OCI-LY7 (cell line): ENCODE measurements around the gene ZBED1. TPM values are rescaled to one million over a fixed set of nuclear protein-coding genes. Genes with fewer than 3 reads are reported as not detected.

Experiments used
- BruUV-seq: library from RNA; stranded (reverse); fragments of 400-500 nt; replicated peaks from 2 replicates; lab custom pipeline; 2021; lab: Mats Ljungman, UMichigan
- CTCF ChIA-PET: fragments of 300-600 bp; sonication (Branson Sonifier 250); formaldehyde crosslinking; loops from one replicate; lab custom pipeline; 2022; ENCODE audit warnings: antibody characterized with exemption; ENCODE audit not compliant: unreplicated experiment; lab: Charles Lee
- POLR2A ChIA-PET: fragments of 300-600 bp; sonication (Branson Sonifier 250); formaldehyde crosslinking; loops from one replicate; lab custom pipeline; 2022; ENCODE audit warnings: antibody characterized with exemption; lab: Charles Lee
- DNase-seq: peaks from one replicate; pipeline ENCODE4 v3.0.0-alpha.2; 2015; ENCODE audit warnings: low spot score
- H2AFZ ChIP-seq: fragments of 200-600 bp; sonication (generic), shearing (Covaris generic); 2 replicates; pipeline ENCODE4 v1.6.1; 2014; ENCODE audit warnings: mild to moderate bottlenecking, antibody characterized with exemption, low read length, moderate library complexity
- H3K27ac ChIP-seq: fragments of 200-600 bp; sonication (generic); 2 replicates; pipeline ENCODE4 v1.5.1; 2014; ENCODE audit warnings: mixed run types, low read depth, mild to moderate bottlenecking, moderate library complexity, low read length, inconsistent platforms; ENCODE audit not compliant: poor library complexity, severe bottlenecking
- H3K36me3 ChIP-seq: fragments of 200-600 bp; sonication (generic); 2 replicates; pipeline ENCODE4 v1.6.1; 2014; ENCODE audit warnings: mild to moderate bottlenecking, antibody characterized with exemption, low read length, moderate library complexity, mixed read lengths; ENCODE audit not compliant: insufficient read depth
- H3K4me1 ChIP-seq: fragments of 200-600 bp; sonication (generic); 2 replicates; pipeline ENCODE4 v1.5.1; 2014; ENCODE audit warnings: mild to moderate bottlenecking, low read length; ENCODE audit not compliant: insufficient read depth, poor library complexity, severe bottlenecking
- H3K4me2 ChIP-seq: fragments of 200-600 bp; sonication (generic); 2 replicates; pipeline ENCODE4 v1.6.1; 2014; ENCODE audit warnings: mild to moderate bottlenecking, low read length
- H3K4me3 ChIP-seq: fragments of 200-600 bp; sonication (generic); 2 replicates; pipeline ENCODE4 v1.5.1; 2014; ENCODE audit warnings: mild to moderate bottlenecking, low read depth, low read length; ENCODE audit not compliant: poor library complexity, severe bottlenecking
- H3K79me2 ChIP-seq: fragments of 200-600 bp; sonication (generic); 2 replicates; pipeline ENCODE4 v1.6.1; 2016; ENCODE audit warnings: low read depth, mild to moderate bottlenecking, low read length, moderate library complexity, mixed read lengths; ENCODE audit not compliant: insufficient read depth
- H3K9me2 ChIP-seq: fragments of 200-600 bp; sonication (generic); 2 replicates; pipeline ENCODE4 v1.6.1; 2016; ENCODE audit warnings: mild to moderate bottlenecking, low read length, mixed read lengths; ENCODE audit not compliant: insufficient read depth
- H3K9me3 ChIP-seq: fragments of 200-600 bp; sonication (generic); 2 replicates; pipeline ENCODE4 v1.6.1; 2014; ENCODE audit warnings: mild to moderate bottlenecking, mixed run types, low read length, mixed read lengths
- H4K20me1 ChIP-seq: fragments of 200-600 bp; sonication (generic); 2 replicates; pipeline ENCODE4 v1.6.1; 2014; ENCODE audit warnings: mild to moderate bottlenecking, antibody characterized with exemption, low read length, moderate library complexity, mixed read lengths; ENCODE audit not compliant: insufficient read depth
- EZH2phosphoT487 ChIP-seq: fragments of 200-600 bp; sonication (generic); IDR thresholded peaks from 2 replicates; pipeline ENCODE4 v1.6.1; 2018; ENCODE audit warnings: low read depth, borderline replicate concordance, mild to moderate bottlenecking, mixed run types, antibody characterized with exemption, low read length, moderate library complexity, mixed read lengths
- intact Hi-C: fragments of 100-400 bp; cut with micrococcal nuclease; formaldehyde crosslinking; loops from one replicate; pipeline ENCODE4 v1.10.0; 2022; ENCODE audit not compliant: unreplicated experiment
- total RNA-seq, 2 experiments: library from RNA; depleted of rRNA in 1 of 2; stranded (reverse); fragments of >200 nt in 1 of 2; shearing (Covaris generic) in 1 of 2; gene quantifications; 2 replicates each; pipeline ENCODE4 v1.2.3, GENCODE V29; 2014 to 2022
- TF ChIP-seq, protein P1 (sequence below): fragments of 200-600 bp; sonication (generic); conservative IDR thresholded peaks from 2 replicates; pipeline ENCODE4 v1.5.1; 2014; ENCODE audit warnings: mild to moderate bottlenecking, antibody characterized with exemption, low read length, moderate library complexity, mixed read lengths

The ZBED1 gene
- total RNA-seq, 2 experiments from 2014 or later: 57.6 to 58.7 TPM

DNA sequence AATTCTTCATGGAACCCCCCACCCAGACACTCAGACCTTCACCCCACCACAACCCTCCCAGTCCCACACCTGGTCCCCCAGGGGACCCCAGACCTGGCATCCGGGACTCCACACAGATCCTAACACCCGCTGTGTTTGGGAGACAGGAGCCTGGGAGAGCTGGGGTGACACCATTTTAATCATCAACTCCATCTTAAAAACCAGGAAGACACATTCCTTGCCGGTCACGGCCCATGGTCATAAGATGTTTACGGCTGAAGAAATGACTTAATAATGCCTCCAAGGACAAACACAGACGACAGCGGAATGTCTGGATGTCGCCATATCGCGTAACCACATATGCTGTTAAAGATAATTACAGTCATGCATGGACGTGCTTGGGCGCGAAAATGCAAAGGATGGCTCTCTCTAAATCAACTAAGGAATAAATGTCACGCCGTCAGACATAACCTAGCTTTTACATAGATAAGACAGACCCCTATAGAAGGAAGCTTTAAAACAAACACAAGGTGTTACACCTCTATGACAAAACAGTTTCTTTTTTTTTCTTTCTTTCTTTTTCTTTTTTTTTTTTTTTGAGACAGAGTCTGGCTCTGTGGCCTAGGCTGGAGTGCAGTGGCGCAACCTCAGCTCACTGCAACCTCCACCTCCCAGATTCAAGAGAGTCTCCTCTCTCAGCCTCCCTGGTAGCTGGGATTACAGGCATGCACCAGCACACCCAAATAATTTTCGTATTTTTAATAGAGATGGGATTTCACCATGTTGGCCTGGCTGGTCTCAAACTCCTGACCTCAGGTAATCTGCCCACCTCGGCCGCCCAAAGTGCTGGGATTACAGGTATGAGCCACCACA lies 2.1 kb upstream of the ZBED1 start:
- intact Hi-C loops: no loop called here
- DNase-seq: no peak

DNA sequence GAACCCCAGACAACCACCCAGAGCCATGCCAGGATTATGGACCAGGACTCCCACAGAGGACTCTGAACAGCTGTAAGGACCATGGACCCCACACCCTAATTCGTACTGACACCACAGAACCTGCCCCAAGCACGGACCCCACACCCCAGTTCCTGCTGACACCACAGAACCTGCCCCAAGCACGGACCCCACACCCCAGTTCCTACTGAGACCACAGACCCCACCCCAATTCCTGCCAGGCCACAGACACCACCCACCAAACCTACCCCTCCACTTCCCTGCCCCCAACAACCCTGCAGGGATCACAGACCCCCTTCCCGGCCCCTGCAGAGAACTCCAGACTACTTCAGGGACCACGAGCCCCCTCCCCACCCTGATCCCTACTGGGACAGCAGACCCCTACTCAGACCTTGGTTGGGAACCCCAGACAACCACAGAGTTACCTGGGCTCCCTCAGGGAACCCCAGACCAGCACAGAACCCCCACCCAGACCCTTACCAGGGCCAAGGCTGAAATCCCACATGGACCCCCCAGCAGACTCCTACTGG lies 1.4 kb upstream of the ZBED1 start:
- intact Hi-C loops: no loop called here
- TF ChIP-seq EZH2phosphoT487: no peak
- TF ChIP-seq, protein P1, sequence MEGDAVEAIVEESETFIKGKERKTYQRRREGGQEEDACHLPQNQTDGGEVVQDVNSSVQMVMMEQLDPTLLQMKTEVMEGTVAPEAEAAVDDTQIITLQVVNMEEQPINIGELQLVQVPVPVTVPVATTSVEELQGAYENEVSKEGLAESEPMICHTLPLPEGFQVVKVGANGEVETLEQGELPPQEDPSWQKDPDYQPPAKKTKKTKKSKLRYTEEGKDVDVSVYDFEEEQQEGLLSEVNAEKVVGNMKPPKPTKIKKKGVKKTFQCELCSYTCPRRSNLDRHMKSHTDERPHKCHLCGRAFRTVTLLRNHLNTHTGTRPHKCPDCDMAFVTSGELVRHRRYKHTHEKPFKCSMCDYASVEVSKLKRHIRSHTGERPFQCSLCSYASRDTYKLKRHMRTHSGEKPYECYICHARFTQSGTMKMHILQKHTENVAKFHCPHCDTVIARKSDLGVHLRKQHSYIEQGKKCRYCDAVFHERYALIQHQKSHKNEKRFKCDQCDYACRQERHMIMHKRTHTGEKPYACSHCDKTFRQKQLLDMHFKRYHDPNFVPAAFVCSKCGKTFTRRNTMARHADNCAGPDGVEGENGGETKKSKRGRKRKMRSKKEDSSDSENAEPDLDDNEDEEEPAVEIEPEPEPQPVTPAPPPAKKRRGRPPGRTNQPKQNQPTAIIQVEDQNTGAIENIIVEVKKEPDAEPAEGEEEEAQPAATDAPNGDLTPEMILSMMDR: no peak
- Histone ChIP-seq H2AFZ (no peak overlapping the region), H3K9me3 (no peaks in the 10 kb centered on the region), H3K4me3 (no peak overlapping the region), H4K20me1 (peaks cover 14% of the 10 kb centered on the region; the same call in 1 of the 2 replicates), H3K4me1 (peaks cover 57% of the 10 kb centered on the region), H3K4me2 (no peak overlapping the region; the same call in 1 of the 2 replicates), H3K36me3 (peaks cover 24% of the 10 kb centered on the region), H3K79me2 (peaks cover 31% of the 10 kb centered on the region), H3K9me2 (no peaks in the 10 kb centered on the region), H3K27ac (peak overlapping the region; percentile 0)
- ChIA-PET POLR2A (no interaction called here), CTCF (no interaction called here)
- no TSS peak for BruUV-seq
- DNase-seq: no peak

More for the DNA sequence above, 2.1 kb upstream of the ZBED1 start:
- TF ChIP-seq, protein P1: no peak
- TF ChIP-seq EZH2phosphoT487: no peak
- Histone ChIP-seq H3K4me3 (no peak overlapping the region), H3K4me2 (no peak overlapping the region; the same call in 1 of the 2 replicates), H3K27ac (peak overlapping the region; percentile 0), H3K9me2 (no peaks in the 10 kb centered on the region), H3K79me2 (peaks cover 24% of the 10 kb centered on the region), H3K36me3 (peaks cover 17% of the 10 kb centered on the region; the same call in 1 of the 2 replicates), H3K9me3 (no peaks in the 10 kb centered on the region), H2AFZ (no peak overlapping the region), H4K20me1 (peaks cover 9% of the 10 kb centered on the region; the same call in 1 of the 2 replicates), H3K4me1 (peaks cover 50% of the 10 kb centered on the region)
- POLR2A ChIA-PET: no interaction called here
- CTCF ChIA-PET: no interaction called here
- BruUV-seq: no TSS peak
